CD4-positive, alpha-beta memory T cell (primary cell): ENCODE data around the gene CALN1. TPM values are rescaled to one million over a fixed set of nuclear protein-coding genes. Genes with fewer than 3 reads are reported as not detected.

ENCODE experiments used
- CTCF ChIA-PET: fragments of 350-600 bp; sonication (Branson Sonifier 250); formaldehyde crosslinking; loops from one replicate; lab custom pipeline; 2021; ENCODE audit warnings: inconsistent platforms; ENCODE audit not compliant: partially characterized antibody; lab: Charles Lee
- POLR2A ChIA-PET: fragments of 350-600 bp; sonication (Branson Sonifier 250); formaldehyde crosslinking; loops from one replicate; lab custom pipeline; 2021; ENCODE audit not compliant: partially characterized antibody; lab: Charles Lee
- DNase-seq, 5 donors: peaks; one replicate each; pipeline versions ENCODE4 v3.0.0 to v3.0.0-alpha.2; 2020 to 2022; ENCODE audit warnings: mixed read lengths in 1 of 5
- H3K27ac ChIP-seq: one replicate; pipeline ENCODE4 v1.7.0; 2013; ENCODE audit warnings: low read depth, low read length
- H3K27me3 ChIP-seq: 2 replicates; pipeline ENCODE4 v1.7.0; 2013; ENCODE audit warnings: mild to moderate bottlenecking, low read length, moderate library complexity; ENCODE audit not compliant: insufficient read depth
- H3K36me3 ChIP-seq: 2 replicates; pipeline ENCODE4 v1.7.0; 2013; ENCODE audit warnings: mild to moderate bottlenecking, low read length, moderate library complexity; ENCODE audit not compliant: insufficient read depth
- H3K4me1 ChIP-seq: 2 replicates; pipeline ENCODE4 v1.7.0; 2013; ENCODE audit warnings: mild to moderate bottlenecking, low read length, moderate library complexity; ENCODE audit not compliant: insufficient read depth
- H3K4me3 ChIP-seq, 2 donors: one replicate each; pipeline ENCODE4 v1.7.0; 2013; ENCODE audit warnings: low read length in 2 of 2, mild to moderate bottlenecking in 1 of 2
- H3K9me3 ChIP-seq, 2 donors: one replicate each; pipeline ENCODE4 v1.7.0; 2013; ENCODE audit warnings: low read length in 2 of 2, control low read depth in 1 of 2; ENCODE audit not compliant: control insufficient read depth in 1 of 2
- H3K27ac Mint-ChIP-seq, 7 donors: one replicate each; pipeline ENCODE4 v1.8.0; 2020 to 2021; ENCODE audit warnings: mixed read lengths in 7 of 7, mild to moderate bottlenecking in 6 of 7, inconsistent platforms in 3 of 7, moderate library complexity in 3 of 7
- H3K27me3 Mint-ChIP-seq, 2 donors: one replicate each; pipeline ENCODE4 v1.8.0; 2020 to 2021; ENCODE audit warnings: mixed read lengths in 2 of 2
- H3K36me3 Mint-ChIP-seq, 2 donors: one replicate each; pipeline ENCODE4 v1.8.0; 2020 to 2021; ENCODE audit warnings: mixed read lengths in 2 of 2, inconsistent platforms in 1 of 2, mild to moderate bottlenecking in 1 of 2
- H3K4me1 Mint-ChIP-seq, 4 donors: one replicate each; pipeline ENCODE4 v1.8.0; 2020 to 2021; ENCODE audit warnings: mixed read lengths in 4 of 4, mild to moderate bottlenecking in 1 of 4
- H3K4me3 Mint-ChIP-seq, 8 donors: one replicate each; pipeline ENCODE4 v1.8.0; 2020 to 2021; ENCODE audit warnings: mixed read lengths in 8 of 8, mild to moderate bottlenecking in 7 of 8, moderate library complexity in 6 of 8, inconsistent platforms in 3 of 8
- H3K9me3 Mint-ChIP-seq, 8 donors: one replicate each; pipeline ENCODE4 v1.8.0; 2020 to 2021; ENCODE audit warnings: mixed read lengths in 8 of 8, mild to moderate bottlenecking in 5 of 8, inconsistent platforms in 3 of 8, moderate library complexity in 1 of 8
- intact Hi-C: fragments of 100-400 bp; cut with micrococcal nuclease; formaldehyde crosslinking; loops from one replicate; pipeline ENCODE4 v1.15.1; 2023
- polyA plus RNA-seq, 2 donors: library from polyadenylated mRNA; unstranded; fragments of 300-500 nt; fragmentation: Illumina TruSeq; gene quantifications; one replicate each; pipeline ENCODE4 v1.2.3, GENCODE V29; 2021
- total RNA-seq, 2 experiments: library from RNA; stranded (reverse); gene quantifications; one replicate each; pipeline ENCODE4 v1.2.3, GENCODE V29; 2021

Gene CALN1
- total and polyA plus RNA-seq, 4 experiments from 2014 or later = not detected

GRCh38 chr7:72048420-72048819 lies 363.7 kb downstream of the CALN1 start:
- H3K4me1 ChIP-seq = no peaks in the 10 kb centered on the region
- H3K4me3 Mint-ChIP-seq = no peak overlapping the region
- intact Hi-C loops = no loop called here
- H3K27ac Mint-ChIP-seq = no peak overlapping the region
- no peaks in the 10 kb centered on the region for H3K9me3 ChIP-seq
- ChIA-PET CTCF (no interaction called here), POLR2A (no interaction called here)
- H3K4me1 Mint-ChIP-seq = no peaks in the 10 kb centered on the region
- H3K27me3 Mint-ChIP-seq = no peaks in the 10 kb centered on the region
- no peaks in the 10 kb centered on the region for H3K36me3 ChIP-seq
- H3K9me3 Mint-ChIP-seq = peaks cover 4 to 20% (median 9%) of the 10 kb centered on the region in 8 donors
- H3K4me3 ChIP-seq = no peak overlapping the region
- H3K27ac ChIP-seq = no peak overlapping the region
- H3K36me3 Mint-ChIP-seq = peaks cover 0 to 1% of the 10 kb centered on the region in 2 donors
- no peaks in the 10 kb centered on the region for H3K27me3 ChIP-seq
- no peak for DNase-seq

GRCh38 chr7:72042855-72043254 lies 369.3 kb downstream of the CALN1 start:
- no peaks in the 10 kb centered on the region for H3K4me1 Mint-ChIP-seq
- Histone ChIP-seq H3K4me1 (no peaks in the 10 kb centered on the region), H3K9me3 (no peaks in the 10 kb centered on the region), H3K4me3 (no peak overlapping the region), H3K27ac (no peak overlapping the region), H3K27me3 (no peaks in the 10 kb centered on the region), H3K36me3 (no peaks in the 10 kb centered on the region)
- H3K4me3 Mint-ChIP-seq = no peak overlapping the region
- no peak overlapping the region for H3K27ac Mint-ChIP-seq
- DNase-seq = no peak
- POLR2A ChIA-PET = no interaction called here
- no peaks in the 10 kb centered on the region for H3K27me3 Mint-ChIP-seq
- CTCF ChIA-PET = no interaction called here
- intact Hi-C loops = no loop called here
- peaks cover 0 to 1% of the 10 kb centered on the region in 2 donors for H3K36me3 Mint-ChIP-seq
- peaks cover 5 to 25% (median 15%) of the 10 kb centered on the region in 8 donors for H3K9me3 Mint-ChIP-seq

GRCh38 chr7:72040641-72041040 lies 371.5 kb downstream of the CALN1 start:
- Mint-ChIP-seq H3K4me3 (no peak overlapping the region), H3K36me3 (peaks cover 0 to 1% of the 10 kb centered on the region in 2 donors), H3K27ac (no peak overlapping the region), H3K9me3 (peaks cover 2 to 31% (median 17%) of the 10 kb centered on the region in 8 donors), H3K27me3 (no peaks in the 10 kb centered on the region), H3K4me1 (no peaks in the 10 kb centered on the region)
- Histone ChIP-seq H3K36me3 (no peaks in the 10 kb centered on the region), H3K4me3 (no peak overlapping the region), H3K27me3 (no peaks in the 10 kb centered on the region), H3K4me1 (no peaks in the 10 kb centered on the region), H3K9me3 (no peaks in the 10 kb centered on the region), H3K27ac (no peak overlapping the region)
- intact Hi-C loops = no loop called here
- CTCF ChIA-PET = no interaction called here
- no peak for DNase-seq
- POLR2A ChIA-PET = no interaction called here

- POLR2A ChIA-PET = no interaction called here
- H3K36me3 Mint-ChIP-seq = no peaks in the 10 kb centered on the region
- no peak overlapping the region for H3K4me3 Mint-ChIP-seq
- no peaks in the 10 kb centered on the region for H3K27me3 Mint-ChIP-seq
- CTCF ChIA-PET = no interaction called here
- DNase-seq = no peak
- H3K4me3 ChIP-seq = no peak overlapping the region
- no peaks in the 10 kb centered on the region for H3K36me3 ChIP-seq
- no peaks in the 10 kb centered on the region for H3K4me1 ChIP-seq
- no peaks in the 10 kb centered on the region for H3K4me1 Mint-ChIP-seq
- no peaks in the 10 kb centered on the region for H3K27me3 ChIP-seq
- no peaks in the 10 kb centered on the region for H3K9me3 ChIP-seq
- H3K9me3 Mint-ChIP-seq = peaks cover 2 to 33% (median 20%) of the 10 kb centered on the region in 8 donors
- no peak overlapping the region for H3K27ac Mint-ChIP-seq
- no peak overlapping the region for H3K27ac ChIP-seq
- intact Hi-C loops = no loop called here
Measured at GRCh38 chr7:72039460-72039859, 372.7 kb downstream of the CALN1 start.

- no peaks in the 10 kb centered on the region for H3K4me1 ChIP-seq
- no peaks in the 10 kb centered on the region for H3K36me3 ChIP-seq
- peaks cover 0 to 37% (median 17%) of the 10 kb centered on the region in 8 donors for H3K9me3 Mint-ChIP-seq
- no peaks in the 10 kb centered on the region for H3K27me3 ChIP-seq
- ChIA-PET CTCF (no interaction called here), POLR2A (no interaction called here)
- H3K27ac Mint-ChIP-seq = no peak overlapping the region
- DNase-seq = no peak
- no peaks in the 10 kb centered on the region for H3K36me3 Mint-ChIP-seq
- no peaks in the 10 kb centered on the region for H3K27me3 Mint-ChIP-seq
- H3K4me3 Mint-ChIP-seq = no peak overlapping the region
- no peak overlapping the region for H3K27ac ChIP-seq
- H3K4me3 ChIP-seq = no peak overlapping the region
- intact Hi-C loops = no loop called here
- no peaks in the 10 kb centered on the region for H3K4me1 Mint-ChIP-seq
- no peaks in the 10 kb centered on the region for H3K9me3 ChIP-seq
Measured at GRCh38 chr7:72038022-72038732, 374.0 kb downstream of the CALN1 start.

GRCh38 chr7:72037516-72037915 lies 374.6 kb downstream of the CALN1 start:
- Mint-ChIP-seq H3K27me3 (no peaks in the 10 kb centered on the region), H3K36me3 (no peaks in the 10 kb centered on the region), H3K9me3 (peaks cover 0 to 43% (median 19%) of the 10 kb centered on the region in 8 donors), H3K27ac (no peak overlapping the region), H3K4me3 (no peak overlapping the region), H3K4me1 (no peaks in the 10 kb centered on the region)
- Histone ChIP-seq H3K27ac (no peak overlapping the region), H3K9me3 (no peaks in the 10 kb centered on the region), H3K27me3 (no peaks in the 10 kb centered on the region), H3K4me1 (no peaks in the 10 kb centered on the region), H3K4me3 (no peak overlapping the region), H3K36me3 (no peaks in the 10 kb centered on the region)
- intact Hi-C loops = no loop called here
- no peak for DNase-seq
- CTCF ChIA-PET = no interaction called here
- POLR2A ChIA-PET = no interaction called here

- Histone ChIP-seq H3K4me1 (no peaks in the 10 kb centered on the region), H3K27ac (no peak overlapping the region), H3K27me3 (no peaks in the 10 kb centered on the region), H3K36me3 (no peaks in the 10 kb centered on the region), H3K9me3 (no peaks in the 10 kb centered on the region), H3K4me3 (no peak overlapping the region)
- CTCF ChIA-PET = no interaction called here
- POLR2A ChIA-PET = no interaction called here
- Mint-ChIP-seq H3K27ac (no peak overlapping the region), H3K4me3 (no peak overlapping the region), H3K9me3 (peaks cover 0 to 36% (median 19%) of the 10 kb centered on the region in 8 donors), H3K27me3 (no peaks in the 10 kb centered on the region), H3K36me3 (no peaks in the 10 kb centered on the region), H3K4me1 (no peaks in the 10 kb centered on the region)
- intact Hi-C loops = no loop called here
- no peak for DNase-seq
Measured at GRCh38 chr7:72035266-72035665, 376.9 kb downstream of the CALN1 start.
